Subcutaneous adipose tissue (tissue), 4 donors: ENCODE results near the gene TTC27. TPM values are rescaled to one million over a fixed set of nuclear protein-coding genes. Genes with fewer than 3 reads are reported as not detected.

ENCODE experiments used
- total RNA-seq, 4 donors: library from RNA; depleted of rRNA; stranded (reverse); fragments of >200 nt; gene quantifications; one replicate each; pipeline ENCODE4 v1.1.0, GENCODE V29; 2016
- TF ChIP-seq, protein P1 (sequence below): fragments of 450-650 bp; IDR thresholded peaks from one replicate; pipeline ENCODE4 v1.5.1; 2016; ENCODE audit warnings: low read depth, mild to moderate bottlenecking, control low read depth, antibody characterized with exemption, moderate library complexity

Gene TTC27
- total RNA-seq, 4 donors from 2014 or later, result 13.6 to 18.6 (median 15.5) TPM

DNA sequence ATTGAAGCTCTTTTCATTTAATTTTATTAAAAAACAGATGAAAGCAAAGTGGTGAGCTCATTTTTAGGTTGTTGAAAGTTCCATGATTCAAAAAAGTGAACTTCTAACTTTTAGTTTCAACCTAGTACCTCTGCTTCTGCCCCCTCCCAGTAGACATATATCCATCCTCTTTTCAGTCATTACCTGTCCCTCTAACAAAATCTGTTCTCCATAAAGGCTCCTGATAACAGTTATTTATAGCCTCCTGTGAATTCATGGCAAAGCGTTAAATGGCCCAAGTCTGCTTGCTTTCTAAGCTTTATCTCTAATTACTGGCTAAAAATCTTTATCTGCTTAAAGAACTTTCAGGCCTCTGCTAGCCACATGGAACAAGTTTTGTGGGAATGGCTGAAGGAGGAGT is 148.1 kb downstream of the TTC27 start:
- TF ChIP-seq, protein P1, sequence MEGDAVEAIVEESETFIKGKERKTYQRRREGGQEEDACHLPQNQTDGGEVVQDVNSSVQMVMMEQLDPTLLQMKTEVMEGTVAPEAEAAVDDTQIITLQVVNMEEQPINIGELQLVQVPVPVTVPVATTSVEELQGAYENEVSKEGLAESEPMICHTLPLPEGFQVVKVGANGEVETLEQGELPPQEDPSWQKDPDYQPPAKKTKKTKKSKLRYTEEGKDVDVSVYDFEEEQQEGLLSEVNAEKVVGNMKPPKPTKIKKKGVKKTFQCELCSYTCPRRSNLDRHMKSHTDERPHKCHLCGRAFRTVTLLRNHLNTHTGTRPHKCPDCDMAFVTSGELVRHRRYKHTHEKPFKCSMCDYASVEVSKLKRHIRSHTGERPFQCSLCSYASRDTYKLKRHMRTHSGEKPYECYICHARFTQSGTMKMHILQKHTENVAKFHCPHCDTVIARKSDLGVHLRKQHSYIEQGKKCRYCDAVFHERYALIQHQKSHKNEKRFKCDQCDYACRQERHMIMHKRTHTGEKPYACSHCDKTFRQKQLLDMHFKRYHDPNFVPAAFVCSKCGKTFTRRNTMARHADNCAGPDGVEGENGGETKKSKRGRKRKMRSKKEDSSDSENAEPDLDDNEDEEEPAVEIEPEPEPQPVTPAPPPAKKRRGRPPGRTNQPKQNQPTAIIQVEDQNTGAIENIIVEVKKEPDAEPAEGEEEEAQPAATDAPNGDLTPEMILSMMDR, result no peak

DNA sequence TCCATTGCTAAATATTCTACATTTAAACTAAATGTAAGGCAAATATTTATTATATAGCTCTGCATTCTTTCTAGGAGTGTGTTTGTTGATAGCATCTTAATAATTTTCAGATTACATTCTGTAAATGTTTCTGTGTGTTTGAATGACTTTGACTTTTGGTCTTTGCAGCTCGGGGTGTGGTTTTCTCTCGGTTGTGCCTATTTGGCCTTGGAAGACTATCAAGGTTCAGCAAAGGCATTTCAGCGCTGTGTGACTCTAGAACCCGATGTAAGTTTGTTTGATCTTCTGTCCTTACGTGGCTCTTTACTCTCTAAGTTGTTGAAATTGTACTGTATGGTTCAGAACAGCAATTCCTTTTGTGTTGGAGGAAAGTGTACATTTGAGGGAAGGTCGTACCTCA is 149.9 kb downstream of the TTC27 start:
- TF ChIP-seq, protein P1, result no peak

DNA sequence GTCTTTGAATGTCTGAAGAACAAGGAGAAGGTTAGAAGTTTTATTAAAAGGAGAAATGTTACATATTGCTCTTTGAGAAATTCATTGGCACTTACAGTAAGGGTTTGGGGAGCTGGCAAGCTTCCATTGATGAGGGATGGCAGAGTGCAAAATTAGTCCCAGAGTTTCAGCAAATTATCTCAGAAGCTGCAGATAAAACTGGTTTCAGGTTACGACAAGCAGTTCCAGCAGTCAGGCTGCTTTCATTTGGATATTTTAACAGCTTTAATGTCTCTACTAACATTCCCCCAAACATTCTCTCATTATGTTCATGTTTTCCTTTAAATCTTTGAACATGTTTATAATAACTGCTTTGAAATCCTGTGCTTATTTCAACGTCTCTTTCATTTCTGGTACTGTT is 153.1 kb downstream of the TTC27 start:
- TF ChIP-seq, protein P1, result no peak

DNA sequence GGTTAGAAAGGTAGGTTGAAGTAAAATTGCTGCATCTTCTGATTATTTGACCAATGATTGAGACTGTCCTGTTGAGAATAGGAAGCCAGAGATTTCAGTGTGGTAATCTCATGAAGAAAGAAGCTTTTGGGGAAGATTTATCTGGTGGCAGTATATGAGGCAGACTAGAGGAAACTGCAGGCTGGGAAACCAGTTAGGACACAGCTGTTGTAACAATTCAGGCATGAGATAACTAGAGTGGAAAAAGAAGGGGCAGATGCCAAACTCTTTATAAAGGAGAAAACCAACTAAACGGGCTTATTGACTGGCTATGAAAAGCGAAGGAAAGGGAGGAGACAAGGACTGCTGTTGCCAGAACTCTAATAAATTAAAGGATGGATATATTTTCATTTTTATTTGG is 155.6 kb downstream of the TTC27 start:
- TF ChIP-seq, protein P1, result no peak

DNA sequence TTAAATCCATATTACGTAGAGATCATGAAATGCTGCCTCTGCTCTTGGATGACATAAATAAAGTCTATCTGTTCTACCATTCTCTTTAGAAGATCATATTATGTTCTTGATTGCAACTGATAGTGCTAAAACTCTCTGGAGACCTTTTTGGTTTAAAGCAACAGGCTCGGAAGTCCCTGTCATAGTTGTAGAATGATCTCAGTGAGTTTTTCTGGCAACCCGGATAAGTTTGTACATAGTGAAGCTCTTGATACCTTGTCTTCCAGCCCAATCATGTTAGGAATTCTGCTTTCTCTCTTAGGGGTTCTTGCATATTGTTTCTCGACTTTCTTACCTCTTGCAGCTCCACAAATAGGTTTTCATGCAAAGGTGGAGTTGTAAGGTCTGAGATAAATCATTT is 156.1 kb downstream of the TTC27 start:
- TF ChIP-seq, protein P1, result no peak

DNA sequence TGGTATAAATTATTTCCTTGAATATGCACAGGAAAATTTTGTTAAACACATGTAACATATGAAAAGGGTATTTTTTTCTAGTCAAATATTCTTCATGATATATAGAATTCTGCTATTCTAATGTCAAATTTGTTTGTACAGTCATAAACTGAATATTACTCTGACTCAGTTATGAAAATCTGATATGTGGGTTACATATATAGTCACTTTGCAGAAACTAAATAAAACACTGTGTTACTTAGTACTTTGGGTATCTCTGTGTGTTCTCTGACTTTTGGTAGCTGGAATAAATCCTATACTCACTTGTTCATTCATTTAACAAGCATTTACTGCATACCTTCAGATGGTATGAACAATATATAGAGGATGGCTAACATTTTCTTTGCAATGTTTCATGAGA is 159.4 kb downstream of the TTC27 start:
- TF ChIP-seq, protein P1, result no peak

DNA sequence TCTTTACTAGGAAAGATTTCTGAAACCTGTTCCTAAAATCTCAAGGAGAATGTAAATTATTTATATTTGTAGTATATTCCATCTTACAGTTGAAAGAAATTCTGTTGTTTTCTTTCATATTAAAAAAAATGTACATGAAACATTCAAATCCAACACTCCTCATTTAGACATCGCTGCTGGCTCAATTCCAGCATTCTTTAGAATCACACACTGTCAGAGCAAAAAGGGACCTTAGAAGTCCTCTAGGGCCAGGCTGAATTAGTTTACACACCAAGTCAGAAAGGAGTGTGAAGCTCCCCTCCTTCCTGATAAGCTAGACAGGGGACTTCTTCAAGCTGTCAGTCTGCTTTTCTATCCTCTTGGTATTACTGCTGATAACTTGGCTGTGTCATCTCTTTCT is 160.3 kb downstream of the TTC27 start:
- TF ChIP-seq, protein P1, result no peak
